Stimulated activated CD4-positive, alpha-beta T cell treated with anti-CD3 and anti-CD28 coated beads, Interleukin-12 subunit alpha, Interleukin-12 subunit beta, amount 100 ng/mL, for 24 hours (primary cell): ENCODE measurements around the gene ATP9A.
"Not testable (repeated sequence)": the region's sequence is repeated elsewhere in the genome, so short reads cannot be mapped to it uniquely, and the experiment has no call there.

ENCODE experiments used
- DNase-seq, 2 experiments: peaks; one replicate each; pipeline ENCODE4 v3.0.0-alpha.2; 2020; ENCODE audit warnings: low read depth in 2 of 2

Gene ATP9A

GRCh38 chr20:51725584-51726176 lies 42.5 kb downstream of the ATP9A start:
- no peak for DNase-seq

GRCh38 chr20:51723026-51723425 lies 45.2 kb downstream of the ATP9A start:
- DNase-seq: not testable (repeated sequence)

- not testable (repeated sequence) for DNase-seq
Observed at GRCh38 chr20:51722246-51722645, 45.9 kb downstream of the ATP9A start.

- no peak for DNase-seq
Observed at GRCh38 chr20:51720854-51721253, 47.3 kb downstream of the ATP9A start.

- no peak for DNase-seq
Observed at GRCh38 chr20:51720384-51720783, 47.8 kb downstream of the ATP9A start.

- no peak for DNase-seq
Observed at GRCh38 chr20:51715856-51716185, 52.4 kb downstream of the ATP9A start.

- no peak for DNase-seq
Observed at GRCh38 chr20:51715163-51715855, 52.9 kb downstream of the ATP9A start.

- DNase-seq: no peak
Observed at GRCh38 chr20:51713213-51713598, 55.0 kb downstream of the ATP9A start.

GRCh38 chr20:51712501-51713212 lies 55.5 kb downstream of the ATP9A start:
- DNase-seq: no peak

- no peak for DNase-seq
Observed at GRCh38 chr20:51711426-51711825, 56.8 kb downstream of the ATP9A start.

GRCh38 chr20:51710361-51710894 lies 57.8 kb downstream of the ATP9A start:
- no peak for DNase-seq

GRCh38 chr20:51705400-51705799 lies 62.8 kb downstream of the ATP9A start:
- no peak for DNase-seq

- no peak for DNase-seq
Observed at GRCh38 chr20:51703400-51704287, 64.5 kb downstream of the ATP9A start.

- DNase-seq: no peak
Observed at GRCh38 chr20:51702556-51702955, 65.6 kb downstream of the ATP9A start.

- DNase-seq: no peak
Observed at GRCh38 chr20:51700809-51701285, 67.3 kb downstream of the ATP9A start.

GRCh38 chr20:51698252-51698651 lies 69.9 kb downstream of the ATP9A start:
- DNase-seq: no peak

GRCh38 chr20:51697096-51697826 lies 70.9 kb downstream of the ATP9A start:
- DNase-seq: no peak

- DNase-seq: no peak
Observed at GRCh38 chr20:51696304-51697071, 71.7 kb downstream of the ATP9A start.

GRCh38 chr20:51695574-51696303 lies 72.5 kb downstream of the ATP9A start:
- DNase-seq: no peak
